HG03565 (cell line): ENCODE results near the gene TMEM80.
A peak's percentile ranks its signal among the peaks of the same experiment; 100 is the strongest.
"Not testable (repeated sequence)": the region's sequence is repeated elsewhere in the genome, so short reads cannot be mapped to it uniquely, and the experiment has no call there.

Experiments used
- ATAC-seq: cut with Tn5 transposase; IDR thresholded peaks from one replicate; pipeline ENCODE4 v1.9.1; 2021; ENCODE audit warnings: mild to moderate bottlenecking, moderate library complexity; ENCODE audit not compliant: unreplicated experiment

TMEM80 gene

GRCh38 chr11:720642-721246, 25.1 kb downstream of the TMEM80 start:
- ATAC-seq = no peak

GRCh38 chr11:721247-721740, 25.7 kb downstream of the TMEM80 start:
- ATAC-seq = no peak

GRCh38 chr11:721741-722345, 26.2 kb downstream of the TMEM80 start:
- ATAC-seq = no peak

- no peak for ATAC-seq
Measured at GRCh38 chr11:722346-722811, 26.8 kb downstream of the TMEM80 start.

- no peak for ATAC-seq
Measured at GRCh38 chr11:723120-723883, 27.7 kb downstream of the TMEM80 start.

- ATAC-seq = no peak
Measured at GRCh38 chr11:724049-724777, 28.6 kb downstream of the TMEM80 start.

- ATAC-seq = no peak
Measured at GRCh38 chr11:724778-725386, 29.3 kb downstream of the TMEM80 start.

GRCh38 chr11:725624-726202, 30.1 kb downstream of the TMEM80 start:
- ATAC-seq = no peak

- ATAC-seq = no peak
Measured at GRCh38 chr11:726278-727220, 30.9 kb downstream of the TMEM80 start.

GRCh38 chr11:727281-727701, 31.7 kb downstream of the TMEM80 start:
- no peak for ATAC-seq

- ATAC-seq = peak; percentile 42
Measured at GRCh38 chr11:727859-728748, 32.5 kb downstream of the TMEM80 start.

- no peak for ATAC-seq
Measured at GRCh38 chr11:728901-729491, 33.4 kb downstream of the TMEM80 start.

GRCh38 chr11:729492-730074, 34.0 kb downstream of the TMEM80 start:
- ATAC-seq = no peak

GRCh38 chr11:733072-733471, 37.5 kb downstream of the TMEM80 start:
- no peak for ATAC-seq

- not testable (repeated sequence) for ATAC-seq
Measured at GRCh38 chr11:734541-734940, 38.9 kb downstream of the TMEM80 start.

GRCh38 chr11:737366-737765, 41.8 kb downstream of the TMEM80 start:
- ATAC-seq = no peak

GRCh38 chr11:737899-738298, 42.3 kb downstream of the TMEM80 start:
- ATAC-seq = not testable (repeated sequence)

GRCh38 chr11:742156-742546, 46.5 kb downstream of the TMEM80 start:
- ATAC-seq = no peak
